AG10803 (cell line): ENCODE data around the gene OPA1.

Source experiments
- DNase-seq: peaks from one replicate; pipeline ENCODE4 v3.0.0; 2010; ENCODE audit warnings: low read depth
- H3K4me3 ChIP-seq: 2 replicates; pipeline ENCODE4 v1.5.1; 2011; ENCODE audit warnings: mild to moderate bottlenecking, low read length, control low read depth
- CTCF ChIP-seq: conservative IDR thresholded peaks from 2 replicates; pipeline ENCODE4 v1.5.1; 2011; ENCODE audit warnings: mild to moderate bottlenecking, low read length, control low read depth, inconsistent platforms

The OPA1 gene

GRCh38 chr3:193589616-193590015 is 3.4 kb upstream of the OPA1 start:
- no peak overlapping the region for H3K4me3 ChIP-seq
- DNase-seq: no peak
- TF ChIP-seq CTCF: no peak

- TF ChIP-seq CTCF: no peak
- DNase-seq: peak; percentile 15
- H3K4me3 ChIP-seq: no peak overlapping the region
Measured at GRCh38 chr3:193590088-193590856, 2.7 kb upstream of the OPA1 start.

GRCh38 chr3:193593668-193594030 is 641 bp downstream of the OPA1 start:
- no peak for TF ChIP-seq CTCF

GRCh38 chr3:193594946-193595689 is 2.1 kb downstream of the OPA1 start:
- peak; percentile 22 for DNase-seq
- no peak overlapping the region for H3K4me3 ChIP-seq
- TF ChIP-seq CTCF: no peak

More at GRCh38 chr3:193593668-193594030, 641 bp downstream of the OPA1 start:
- H3K4me3 ChIP-seq: peak overlapping the region; percentile 96
- peak; percentile 11 for DNase-seq

GRCh38 chr3:193595939-193596487 is 3.0 kb downstream of the OPA1 start:
- H3K4me3 ChIP-seq: no peak overlapping the region
- TF ChIP-seq CTCF: no peak
- DNase-seq: no peak

- no peak for DNase-seq
- no peak for TF ChIP-seq CTCF
- H3K4me3 ChIP-seq: no peak overlapping the region
Measured at GRCh38 chr3:193598202-193598601, 5.2 kb downstream of the OPA1 start.
